ENCODE results near the gene LLGL2.

Gene LLGL2

GRCh38 chr17:75619506-75620431, 94.3 kb downstream of the LLGL2 start:
- no peak for DNase-seq

DNA sequence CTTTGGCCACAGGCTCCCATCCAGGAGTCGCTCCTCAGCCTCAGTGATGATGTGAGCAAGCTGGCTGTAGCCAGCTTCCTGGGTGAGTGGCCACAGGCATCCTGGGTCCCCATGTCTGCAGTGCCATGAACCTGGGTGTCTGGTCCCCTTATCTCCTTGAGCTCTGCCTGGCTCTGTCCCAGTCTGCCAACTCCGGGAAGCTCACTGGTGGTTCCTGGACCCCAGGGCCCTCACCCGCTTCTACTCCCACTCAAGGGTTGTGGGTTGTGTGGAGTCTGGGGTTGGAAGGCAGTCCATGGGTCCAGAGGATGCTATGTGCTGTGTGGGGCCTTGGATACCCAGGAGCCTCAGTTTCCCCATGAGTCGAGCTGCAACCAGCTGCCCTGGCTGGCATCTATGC, 96.0 kb downstream of the LLGL2 start:
- no peak for DNase-seq

DNA sequence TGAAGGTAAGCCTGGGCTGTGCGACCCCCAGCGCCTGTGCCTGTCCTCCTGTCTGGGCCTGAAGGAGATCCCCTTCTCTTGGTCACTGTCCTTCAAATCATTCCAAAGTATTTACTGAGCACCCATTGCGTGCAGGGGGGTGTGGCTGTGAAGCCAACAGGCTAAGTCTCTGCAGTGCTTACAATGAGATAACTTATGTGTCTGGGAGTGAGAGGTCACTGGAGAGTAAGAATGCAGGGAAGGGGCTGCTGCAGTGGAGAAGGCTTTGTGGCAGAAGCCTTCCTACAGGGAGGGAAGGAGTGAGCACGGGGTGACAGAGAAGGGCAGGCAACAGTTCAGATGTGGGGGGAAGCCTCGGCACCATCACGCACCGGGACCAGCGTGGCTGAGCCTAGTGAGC, 96.6 kb downstream of the LLGL2 start:
- DNase-seq: no peak

DNA sequence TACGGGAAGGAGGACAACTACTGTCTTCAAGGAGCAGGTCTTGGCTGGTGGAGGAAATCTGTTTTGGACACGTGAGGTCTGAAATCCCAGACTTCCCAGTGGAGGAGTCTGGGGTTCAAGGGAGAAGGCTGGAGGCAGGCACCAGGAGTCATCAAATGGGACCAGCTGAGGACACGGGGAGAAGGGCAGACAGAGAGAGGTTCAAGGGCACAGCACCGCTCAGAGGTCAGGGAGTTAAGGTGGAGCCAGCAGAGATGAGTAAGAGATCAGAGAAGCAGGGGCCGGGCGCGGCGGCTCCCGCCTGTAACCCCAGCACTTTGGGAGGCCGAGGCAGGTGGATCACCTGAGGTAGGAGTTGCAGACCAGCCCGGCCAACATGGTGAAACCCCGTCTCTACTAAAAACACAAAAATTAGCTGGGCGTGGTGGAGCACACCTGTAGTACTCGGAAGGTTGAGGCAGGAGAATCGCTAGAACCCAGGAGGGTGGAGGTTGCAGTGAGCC, 97.3 kb downstream of the LLGL2 start:
- no peak for DNase-seq

DNA sequence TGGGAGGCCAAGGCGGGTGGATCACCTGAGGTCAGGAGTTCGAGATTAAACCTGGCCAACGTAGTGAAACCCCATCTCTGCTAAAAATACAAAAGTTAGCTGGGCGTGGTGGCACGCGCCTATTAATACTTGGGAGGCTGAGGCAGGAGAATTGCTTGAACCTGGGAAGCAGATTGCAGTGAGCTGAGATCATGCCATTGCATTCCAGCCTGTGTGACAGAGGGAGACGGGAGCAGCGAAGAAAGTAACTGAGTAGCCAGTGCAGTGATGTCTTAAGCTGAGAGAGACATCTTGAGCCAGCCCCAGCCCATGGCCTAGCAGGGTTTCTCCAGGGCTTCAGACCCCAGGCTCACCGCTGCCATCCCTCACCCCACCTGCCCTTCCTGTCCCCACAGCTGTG, 97.9 kb downstream of the LLGL2 start:
- no peak for DNase-seq

DNA sequence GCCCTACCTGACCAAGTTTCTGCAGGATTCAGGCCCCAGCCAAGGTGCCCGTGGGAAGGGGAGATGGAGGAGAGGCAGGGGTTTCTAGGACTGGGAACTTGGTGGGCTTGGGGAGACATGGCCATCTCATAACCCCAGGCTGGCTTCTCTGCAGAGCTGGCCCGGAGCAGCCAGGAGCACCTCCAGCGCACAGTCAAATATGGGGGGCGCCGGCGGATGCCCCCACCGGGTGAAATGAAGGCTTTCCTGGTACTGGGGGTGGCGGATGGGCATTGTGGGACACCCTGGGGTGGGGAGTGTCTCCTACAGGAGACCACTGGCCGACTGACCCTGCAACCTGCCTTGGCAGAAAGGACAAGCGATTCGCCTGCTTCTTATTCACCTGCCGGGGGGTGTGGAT, 98.5 kb downstream of the LLGL2 start:
- DNase-seq: no peak
